Measurements from ENCODE around the gene OOSP1.
"Not testable (repeated sequence)": the region's sequence is repeated elsewhere in the genome, so short reads cannot be mapped to it uniquely, and the experiment has no call there.

OOSP1 gene

DNA sequence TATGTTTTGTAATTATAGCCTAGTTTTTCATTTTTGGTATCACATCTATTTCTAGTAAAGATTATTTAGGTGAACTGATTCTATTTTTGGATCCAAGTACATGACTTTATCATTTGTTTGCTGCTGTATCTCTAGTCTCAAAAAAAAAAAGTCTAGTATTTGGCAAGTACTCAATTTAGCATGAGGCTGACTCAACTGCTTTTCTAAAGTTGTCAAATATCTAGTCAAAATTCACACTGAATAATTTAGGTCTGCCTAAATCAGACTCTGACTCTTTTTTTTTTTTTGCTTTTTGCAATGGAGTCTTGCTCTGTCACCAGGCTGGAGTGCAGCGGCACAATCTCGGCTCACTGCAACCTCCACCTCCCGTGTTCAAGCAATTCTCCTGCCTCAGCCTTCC is 28.0 kb downstream of the OOSP1 start:
- H3K27me3 ChIP-seq (ENCODE audit: insufficient read depth, low read length) = no peaks in the 10 kb centered on the region
- no peaks in the 10 kb centered on the region for H3K9me3 ChIP-seq (ENCODE audit: low read length)
- H3K4me3 ChIP-seq (ENCODE audit: low read length) = no peak overlapping the region
- no peaks in the 10 kb centered on the region for H3K4me1 ChIP-seq (ENCODE audit: insufficient read depth, low read length)
- no peaks in the 10 kb centered on the region for H3K36me3 ChIP-seq (ENCODE audit: insufficient read depth, low read length)
- no peak overlapping the region for H2AFZ ChIP-seq (ENCODE audit: low read depth, low read length)

DNA sequence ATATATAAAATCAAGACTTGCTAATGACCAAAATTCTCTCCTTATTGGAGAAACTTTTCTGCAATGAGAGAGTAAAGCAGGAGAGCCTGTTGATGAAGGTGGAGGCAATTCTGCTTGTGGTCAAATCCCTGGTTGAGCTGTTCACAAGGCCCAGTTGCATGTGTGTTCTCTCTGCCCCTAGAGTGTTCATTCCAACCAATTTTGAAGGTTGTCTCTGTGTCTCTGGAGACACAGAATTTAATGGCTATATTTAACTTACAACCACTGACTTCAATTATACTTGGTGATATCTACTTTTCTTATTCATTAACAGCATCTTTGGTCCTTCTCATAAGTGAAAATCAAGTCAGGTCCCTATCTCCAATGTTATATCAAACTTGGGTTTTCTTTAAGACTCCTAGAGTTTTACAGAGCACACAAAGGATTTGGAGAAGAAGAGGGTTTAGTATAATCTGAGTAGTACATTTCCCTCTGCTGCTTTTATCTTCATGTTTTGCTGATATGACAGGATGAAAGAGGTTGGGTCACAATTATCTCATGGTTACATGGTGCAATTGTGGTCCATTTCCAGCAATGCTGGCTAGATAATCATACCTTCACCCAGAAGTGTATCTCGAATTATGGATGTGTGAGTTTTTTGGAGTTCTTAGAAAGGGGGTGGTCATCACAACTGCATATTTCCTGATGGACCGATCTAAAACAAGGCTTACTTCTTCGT is 29.6 kb downstream of the OOSP1 start:
- Histone ChIP-seq H3K36me3 (ENCODE audit: insufficient read depth, low read length) (no peaks in the 10 kb centered on the region), H2AFZ (ENCODE audit: low read depth, low read length) (no peak overlapping the region), H3K4me1 (ENCODE audit: insufficient read depth, low read length) (no peaks in the 10 kb centered on the region), H3K27me3 (ENCODE audit: insufficient read depth, low read length) (no peaks in the 10 kb centered on the region), H3K9me3 (ENCODE audit: low read length) (no peaks in the 10 kb centered on the region), H3K4me3 (ENCODE audit: low read length) (no peak overlapping the region)

DNA sequence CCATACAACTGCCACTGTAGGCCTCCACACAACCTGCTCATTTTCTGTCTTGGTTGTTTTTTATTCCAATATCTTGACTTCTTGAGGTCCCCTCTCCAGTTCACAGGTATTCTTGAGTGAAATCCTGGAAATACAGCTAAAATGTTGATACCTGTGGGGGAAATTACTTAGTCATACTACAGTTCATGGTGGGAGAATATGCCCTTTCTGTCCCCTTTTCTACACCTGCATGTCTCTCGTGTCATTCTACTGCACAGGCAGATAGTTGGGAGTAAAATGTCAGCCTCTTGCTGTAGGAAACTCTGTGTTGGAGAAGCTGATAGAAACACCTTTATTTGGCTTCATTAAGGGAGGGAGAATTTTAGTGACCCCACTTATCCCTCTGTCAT is 30.2 kb downstream of the OOSP1 start:
- no peaks in the 10 kb centered on the region for H3K4me1 ChIP-seq (ENCODE audit: insufficient read depth, low read length)
- H2AFZ ChIP-seq (ENCODE audit: low read depth, low read length) = no peak overlapping the region
- H3K27me3 ChIP-seq (ENCODE audit: insufficient read depth, low read length) = no peaks in the 10 kb centered on the region
- no peak overlapping the region for H3K4me3 ChIP-seq (ENCODE audit: low read length)
- no peaks in the 10 kb centered on the region for H3K36me3 ChIP-seq (ENCODE audit: insufficient read depth, low read length)
- H3K9me3 ChIP-seq (ENCODE audit: low read length) = no peaks in the 10 kb centered on the region

DNA sequence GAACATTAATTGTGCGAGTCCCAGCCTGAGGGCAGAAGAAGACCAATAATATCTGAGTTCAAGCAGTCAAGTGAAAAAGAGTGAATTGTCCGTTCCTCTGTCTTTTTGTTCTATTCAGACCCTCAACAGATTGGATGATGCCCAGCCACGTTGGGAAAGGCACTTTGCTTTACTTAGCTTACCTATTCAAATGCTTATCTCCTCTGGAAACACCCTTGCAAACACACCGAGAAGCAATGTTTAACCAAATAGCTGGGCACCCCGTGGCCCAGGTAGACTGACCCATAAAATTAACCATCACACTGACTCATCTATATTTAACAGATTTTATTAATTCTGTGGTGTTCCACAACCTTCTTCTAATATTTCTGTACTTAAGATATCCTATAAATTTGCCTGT is 34.9 kb downstream of the OOSP1 start:
- Histone ChIP-seq H3K4me1 (ENCODE audit: insufficient read depth, low read length) (no peaks in the 10 kb centered on the region), H2AFZ (ENCODE audit: low read depth, low read length) (no peak overlapping the region), H3K9me3 (ENCODE audit: low read length) (no peaks in the 10 kb centered on the region), H3K4me3 (ENCODE audit: low read length) (no peak overlapping the region), H3K27me3 (ENCODE audit: insufficient read depth, low read length) (no peaks in the 10 kb centered on the region), H3K36me3 (ENCODE audit: insufficient read depth, low read length) (no peaks in the 10 kb centered on the region)

DNA sequence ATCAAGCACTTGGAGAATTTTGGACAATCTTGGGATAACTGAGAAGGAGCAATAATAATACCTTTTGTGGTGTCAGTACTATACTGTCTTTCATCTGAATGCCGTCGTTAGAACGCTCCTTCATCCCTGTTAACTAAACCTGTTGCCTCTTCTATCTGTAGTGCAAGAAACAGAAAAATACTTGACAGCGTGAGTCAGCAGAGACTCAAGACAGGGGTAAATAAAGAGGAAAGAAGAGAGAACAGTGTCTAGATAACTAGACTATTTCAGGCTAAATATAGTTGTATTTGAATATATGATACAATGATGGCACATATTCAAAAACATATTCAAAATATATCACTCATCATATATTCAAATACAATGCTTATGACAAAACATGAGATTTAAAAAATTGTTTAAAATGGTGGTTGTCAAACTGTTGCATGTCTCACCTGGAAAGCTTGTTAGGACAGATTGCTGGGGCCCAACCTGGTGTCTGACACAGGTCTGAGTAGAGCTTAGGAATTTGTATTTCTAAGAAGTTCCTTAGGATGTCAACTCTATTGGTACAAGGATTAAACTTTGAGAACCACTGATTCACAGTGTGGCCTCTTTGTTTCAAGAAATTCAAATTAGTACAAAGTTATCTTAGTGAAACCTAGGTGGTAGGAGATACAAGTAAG is 43.0 kb downstream of the OOSP1 start:
- H3K4me1 ChIP-seq (ENCODE audit: insufficient read depth, low read length) = no peaks in the 10 kb centered on the region
- H3K36me3 ChIP-seq (ENCODE audit: insufficient read depth, low read length) = no peaks in the 10 kb centered on the region
- no peak overlapping the region for H2AFZ ChIP-seq (ENCODE audit: low read depth, low read length)
- H3K27me3 ChIP-seq (ENCODE audit: insufficient read depth, low read length) = no peaks in the 10 kb centered on the region
- no peaks in the 10 kb centered on the region for H3K9me3 ChIP-seq (ENCODE audit: low read length)
- H3K4me3 ChIP-seq (ENCODE audit: low read length) = no peak overlapping the region

DNA sequence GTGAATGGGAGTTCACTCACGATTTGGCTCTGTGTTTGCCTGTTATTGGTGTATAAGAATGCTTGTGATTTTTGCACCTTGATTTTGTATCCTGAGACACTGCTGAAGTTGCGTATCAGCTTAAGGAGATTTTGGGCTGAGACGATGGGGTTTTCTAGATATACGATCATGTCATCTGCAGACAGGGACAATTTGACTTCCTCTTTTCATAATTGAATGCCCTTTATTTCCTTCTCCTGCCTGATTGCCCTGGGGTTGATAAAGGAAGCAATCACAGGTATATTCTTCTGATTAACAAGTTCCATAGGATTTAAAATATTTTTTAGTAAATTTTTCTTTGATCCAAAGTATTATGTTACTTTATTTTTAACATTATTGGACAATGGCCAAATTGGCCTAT is 43.8 kb downstream of the OOSP1 start:
- not testable (repeated sequence) for H3K4me3 ChIP-seq (ENCODE audit: low read length); H2AFZ ChIP-seq (ENCODE audit: low read depth, low read length); H3K9me3 ChIP-seq (ENCODE audit: low read length); H3K4me1 ChIP-seq (ENCODE audit: insufficient read depth, low read length); H3K27me3 ChIP-seq (ENCODE audit: insufficient read depth, low read length); H3K36me3 ChIP-seq (ENCODE audit: insufficient read depth, low read length)

DNA sequence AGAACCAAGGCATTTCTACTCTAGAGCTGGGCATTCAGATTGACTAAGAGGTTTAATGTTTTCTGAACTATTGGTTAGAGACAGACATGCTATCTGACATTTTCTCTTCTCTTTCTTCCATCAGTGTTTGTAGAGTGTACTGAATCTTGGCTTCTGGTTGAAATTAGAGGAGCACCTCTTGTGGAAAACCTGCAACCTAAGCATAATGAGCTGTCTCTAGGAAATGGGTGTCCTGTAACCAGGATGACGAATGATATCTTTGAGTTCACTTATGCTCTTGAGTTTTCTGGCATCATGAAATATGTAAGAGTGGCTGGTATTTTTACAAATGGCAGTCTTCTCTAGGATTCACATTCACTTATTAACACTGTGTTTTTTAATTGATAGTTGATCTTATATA is 45.0 kb downstream of the OOSP1 start:
- Histone ChIP-seq H3K9me3 (ENCODE audit: low read length) (no peaks in the 10 kb centered on the region), H3K4me3 (ENCODE audit: low read length) (no peak overlapping the region), H2AFZ (ENCODE audit: low read depth, low read length) (no peak overlapping the region), H3K36me3 (ENCODE audit: insufficient read depth, low read length) (no peaks in the 10 kb centered on the region), H3K4me1 (ENCODE audit: insufficient read depth, low read length) (no peaks in the 10 kb centered on the region), H3K27me3 (ENCODE audit: insufficient read depth, low read length) (no peaks in the 10 kb centered on the region)

DNA sequence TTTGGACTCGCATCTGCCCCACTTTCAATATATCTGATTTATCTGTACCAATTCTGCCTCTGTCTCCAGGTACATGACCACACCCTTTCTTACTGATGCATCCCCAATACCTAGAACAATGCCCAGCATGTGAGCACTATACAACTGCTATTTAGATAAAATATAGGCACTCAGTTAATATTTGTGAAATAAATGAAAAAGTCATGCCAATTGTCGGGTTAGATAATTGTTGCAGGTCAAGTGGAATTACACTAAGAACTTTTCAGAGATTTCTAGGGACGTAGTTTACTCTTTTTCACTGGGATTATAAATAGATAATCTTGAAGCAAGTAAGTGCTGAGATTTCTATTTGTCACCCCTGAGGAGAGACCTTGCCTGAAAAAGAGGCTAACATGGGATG is 46.1 kb downstream of the OOSP1 start:
- Histone ChIP-seq H3K4me3 (ENCODE audit: low read length) (no peak overlapping the region), H3K27me3 (ENCODE audit: insufficient read depth, low read length) (no peaks in the 10 kb centered on the region), H3K4me1 (ENCODE audit: insufficient read depth, low read length) (no peaks in the 10 kb centered on the region), H3K9me3 (ENCODE audit: low read length) (no peaks in the 10 kb centered on the region), H2AFZ (ENCODE audit: low read depth, low read length) (no peak overlapping the region), H3K36me3 (ENCODE audit: insufficient read depth, low read length) (no peaks in the 10 kb centered on the region)

DNA sequence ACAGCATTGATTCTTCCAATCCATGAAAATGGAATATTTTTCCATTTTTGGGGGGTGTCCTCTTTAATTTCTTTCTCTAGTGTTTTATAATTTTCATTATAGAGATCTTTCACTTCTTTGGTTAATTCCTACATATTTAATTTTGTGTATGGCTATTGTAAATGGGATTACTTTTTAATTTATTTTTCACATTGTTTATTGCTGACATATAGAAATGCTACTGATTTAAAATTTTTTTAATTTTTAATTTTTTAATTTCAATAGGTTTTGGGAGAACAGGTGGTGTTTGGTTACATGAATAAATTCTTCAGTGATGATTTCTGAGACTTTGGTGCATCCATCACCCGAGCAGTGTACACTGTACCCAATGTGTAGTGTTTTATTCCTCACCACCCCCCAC is 52.2 kb downstream of the OOSP1 start:
- no peaks in the 10 kb centered on the region for H3K36me3 ChIP-seq (ENCODE audit: insufficient read depth, low read length)
- no peaks in the 10 kb centered on the region for H3K27me3 ChIP-seq (ENCODE audit: insufficient read depth, low read length)
- H3K9me3 ChIP-seq (ENCODE audit: low read length) = no peaks in the 10 kb centered on the region
- H2AFZ ChIP-seq (ENCODE audit: low read depth, low read length) = no peak overlapping the region
- no peaks in the 10 kb centered on the region for H3K4me1 ChIP-seq (ENCODE audit: insufficient read depth, low read length)
- H3K4me3 ChIP-seq (ENCODE audit: low read length) = no peak overlapping the region

DNA sequence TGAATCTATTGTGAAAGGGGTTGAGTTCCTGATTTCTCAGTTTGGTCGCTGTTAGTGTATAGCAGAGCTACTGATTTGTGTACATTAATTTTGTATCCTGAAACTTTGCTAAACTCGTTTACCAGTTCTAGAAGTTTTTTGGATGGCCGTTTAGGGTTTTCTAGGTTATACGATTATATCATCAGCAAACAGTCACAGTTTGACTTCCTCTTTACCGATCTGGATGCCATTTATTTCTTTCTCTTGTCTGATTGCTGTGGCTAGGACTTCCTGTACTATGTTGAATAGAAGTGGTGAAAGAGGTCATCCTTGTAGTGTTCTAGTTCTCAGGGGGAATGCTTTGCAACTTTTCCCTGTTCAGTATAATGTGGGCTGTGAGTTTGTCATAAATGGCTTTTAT is 54.2 kb downstream of the OOSP1 start:
- Histone ChIP-seq H3K9me3 (ENCODE audit: low read length) (no peaks in the 10 kb centered on the region), H3K4me1 (ENCODE audit: insufficient read depth, low read length) (no peaks in the 10 kb centered on the region), H2AFZ (ENCODE audit: low read depth, low read length) (no peak overlapping the region), H3K36me3 (ENCODE audit: insufficient read depth, low read length) (no peaks in the 10 kb centered on the region), H3K27me3 (ENCODE audit: insufficient read depth, low read length) (no peaks in the 10 kb centered on the region), H3K4me3 (ENCODE audit: low read length) (no peak overlapping the region)

DNA sequence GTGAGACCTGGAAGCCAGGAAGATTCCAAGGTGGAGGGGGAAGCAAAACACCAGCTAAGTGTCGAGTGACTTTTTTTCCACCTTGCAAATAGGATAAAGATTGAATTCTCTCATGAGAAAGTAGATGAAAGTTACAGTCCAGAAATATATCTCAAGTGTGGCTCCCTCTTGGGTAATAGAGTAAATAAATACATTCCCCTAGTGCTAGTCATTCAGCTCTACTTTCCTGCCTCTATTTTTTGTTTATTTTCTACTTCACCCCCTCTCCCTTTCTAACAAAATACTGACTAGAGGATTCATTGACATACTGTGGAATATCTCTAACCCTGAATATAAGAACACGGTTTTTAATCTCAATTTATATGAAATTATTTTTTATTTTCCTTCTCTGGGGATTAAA is 59.6 kb downstream of the OOSP1 start:
- no peak overlapping the region for H2AFZ ChIP-seq (ENCODE audit: low read depth, low read length)

DNA sequence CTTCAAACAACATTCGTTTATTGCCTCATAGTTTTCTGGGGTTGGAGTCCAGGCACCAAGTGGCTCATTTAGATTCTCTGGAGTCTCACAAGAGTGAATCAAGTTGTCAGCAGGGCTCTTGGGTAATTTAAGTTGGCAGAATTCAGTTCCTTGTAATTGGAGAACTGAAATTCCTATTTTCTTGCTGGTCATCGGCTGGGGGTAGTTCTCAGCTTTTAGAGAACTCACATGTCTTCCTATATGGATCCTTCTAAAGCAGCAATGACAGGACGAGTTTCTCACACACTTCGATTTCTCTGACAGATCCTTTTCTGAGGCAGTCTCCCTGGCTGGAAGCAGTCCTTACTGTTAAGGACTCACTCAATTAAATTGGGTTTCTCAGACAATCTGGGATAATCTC is 61.5 kb downstream of the OOSP1 start:
- H3K9me3 ChIP-seq (ENCODE audit: low read length) = no peaks in the 10 kb centered on the region
- H3K4me1 ChIP-seq (ENCODE audit: insufficient read depth, low read length) = no peaks in the 10 kb centered on the region
- H2AFZ ChIP-seq (ENCODE audit: low read depth, low read length) = no peak overlapping the region
- H3K36me3 ChIP-seq (ENCODE audit: insufficient read depth, low read length) = no peaks in the 10 kb centered on the region
- H3K4me3 ChIP-seq (ENCODE audit: low read length) = no peak overlapping the region
- no peaks in the 10 kb centered on the region for H3K27me3 ChIP-seq (ENCODE audit: insufficient read depth, low read length)

More for the DNA sequence above, 59.6 kb downstream of the OOSP1 start:
- Histone ChIP-seq H3K36me3 (ENCODE audit: insufficient read depth, low read length) (no peaks in the 10 kb centered on the region), H3K27me3 (ENCODE audit: insufficient read depth, low read length) (no peaks in the 10 kb centered on the region), H3K9me3 (ENCODE audit: low read length) (no peaks in the 10 kb centered on the region), H3K4me3 (ENCODE audit: low read length) (no peak overlapping the region), H3K4me1 (ENCODE audit: insufficient read depth, low read length) (no peaks in the 10 kb centered on the region)

DNA sequence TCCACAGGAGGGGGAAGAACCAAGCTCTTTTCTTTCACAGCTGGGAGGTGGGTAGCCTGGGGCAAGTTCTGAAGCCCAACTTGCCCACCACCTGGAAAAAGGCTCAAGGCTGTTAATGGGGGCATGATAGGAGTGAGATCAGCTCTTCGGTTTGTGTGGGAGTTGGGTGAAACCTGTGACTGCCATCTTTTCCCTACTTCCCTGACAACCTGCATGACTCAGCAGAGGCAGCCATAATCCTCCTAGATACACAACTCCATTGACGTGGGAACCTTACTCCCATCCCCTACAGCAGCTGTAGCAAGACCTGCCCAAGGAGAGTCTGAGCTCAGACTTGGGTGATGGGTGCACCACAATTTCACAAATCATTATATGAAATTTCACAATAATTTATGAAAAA is 65.5 kb downstream of the OOSP1 start:
- Histone ChIP-seq H3K36me3 (ENCODE audit: insufficient read depth, low read length) (no peaks in the 10 kb centered on the region), H3K27me3 (ENCODE audit: insufficient read depth, low read length) (no peaks in the 10 kb centered on the region), H2AFZ (ENCODE audit: low read depth, low read length) (no peak overlapping the region), H3K9me3 (ENCODE audit: low read length) (no peaks in the 10 kb centered on the region), H3K4me1 (ENCODE audit: insufficient read depth, low read length) (no peaks in the 10 kb centered on the region), H3K4me3 (ENCODE audit: low read length) (no peak overlapping the region)

DNA sequence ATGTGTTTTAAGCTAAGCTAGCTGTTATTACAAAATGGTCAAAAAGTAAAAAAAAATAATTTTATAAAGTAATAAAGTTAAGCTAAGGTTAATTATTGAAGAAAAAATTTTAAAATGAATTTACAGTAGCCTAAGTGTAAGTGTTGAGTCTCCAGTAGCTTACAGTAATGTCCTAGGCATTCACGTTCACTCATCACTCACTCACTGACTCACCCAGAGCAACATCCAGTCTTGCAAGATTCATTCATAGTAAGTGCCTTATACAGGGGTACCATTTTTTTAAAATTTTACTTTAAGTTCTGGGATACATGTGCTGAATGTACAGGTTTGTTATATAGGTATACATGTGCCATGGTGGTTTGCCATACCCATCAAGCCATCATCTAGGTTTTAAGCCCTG is 67.1 kb downstream of the OOSP1 start:
- no peaks in the 10 kb centered on the region for H3K36me3 ChIP-seq (ENCODE audit: insufficient read depth, low read length)
- no peaks in the 10 kb centered on the region for H3K4me1 ChIP-seq (ENCODE audit: insufficient read depth, low read length)
- H3K27me3 ChIP-seq (ENCODE audit: insufficient read depth, low read length) = no peaks in the 10 kb centered on the region
- no peaks in the 10 kb centered on the region for H3K9me3 ChIP-seq (ENCODE audit: low read length)
- H2AFZ ChIP-seq (ENCODE audit: low read depth, low read length) = no peak overlapping the region
- H3K4me3 ChIP-seq (ENCODE audit: low read length) = no peak overlapping the region

Data from neuron (in vitro differentiated cells).